Ramos (cell line): Measurements from ENCODE around the gene INPP5F.
"Not testable (repeated sequence)": the region's sequence is repeated elsewhere in the genome, so short reads cannot be mapped to it uniquely, and the experiment has no call there.

Experiments used
- in situ Hi-C: fragments of 300-500 bp; cut with MboI; formaldehyde crosslinking; loops from one replicate; pipeline ENCODE4 v1.14.3; 2022; ENCODE audit warnings: low sequenced_read_pairs; ENCODE audit not compliant: unreplicated experiment

Gene INPP5F

GRCh38 chr10:119852822-119853221 lies 127.0 kb downstream of the INPP5F start:
- in situ Hi-C loops = loop anchor here (10.0 kb wide), 2 partner anchors 158 to 658 kb away; no protein-coding TSS in a partner anchor

GRCh38 chr10:119853574-119853973 lies 127.7 kb downstream of the INPP5F start:
- in situ Hi-C loops = loop anchor here (10.0 kb wide), 2 partner anchors 159 to 659 kb away; no protein-coding TSS in a partner anchor

DNA sequence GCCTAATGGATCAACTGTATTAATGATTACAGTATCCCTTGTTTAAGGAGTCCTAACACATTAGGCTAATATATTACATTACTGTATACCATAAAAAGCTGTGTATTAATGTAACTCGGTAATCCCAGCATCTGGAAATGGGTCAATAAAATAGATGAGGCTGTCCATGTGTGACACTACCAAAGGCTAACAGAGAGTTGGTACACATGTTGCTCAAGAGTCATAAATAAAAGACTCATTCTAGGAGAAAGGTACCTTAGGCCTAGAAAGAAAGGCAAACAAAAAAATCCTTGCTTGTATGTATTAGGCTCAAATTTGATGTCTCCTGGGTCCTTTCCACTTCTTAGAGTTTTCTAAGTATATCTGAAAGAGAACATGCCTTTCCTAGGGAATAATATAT lies 132.2 kb downstream of the INPP5F start:
- in situ Hi-C loops = loop anchor here (10.0 kb wide), 2 partner anchors 163 to 663 kb away; no protein-coding TSS in a partner anchor

DNA sequence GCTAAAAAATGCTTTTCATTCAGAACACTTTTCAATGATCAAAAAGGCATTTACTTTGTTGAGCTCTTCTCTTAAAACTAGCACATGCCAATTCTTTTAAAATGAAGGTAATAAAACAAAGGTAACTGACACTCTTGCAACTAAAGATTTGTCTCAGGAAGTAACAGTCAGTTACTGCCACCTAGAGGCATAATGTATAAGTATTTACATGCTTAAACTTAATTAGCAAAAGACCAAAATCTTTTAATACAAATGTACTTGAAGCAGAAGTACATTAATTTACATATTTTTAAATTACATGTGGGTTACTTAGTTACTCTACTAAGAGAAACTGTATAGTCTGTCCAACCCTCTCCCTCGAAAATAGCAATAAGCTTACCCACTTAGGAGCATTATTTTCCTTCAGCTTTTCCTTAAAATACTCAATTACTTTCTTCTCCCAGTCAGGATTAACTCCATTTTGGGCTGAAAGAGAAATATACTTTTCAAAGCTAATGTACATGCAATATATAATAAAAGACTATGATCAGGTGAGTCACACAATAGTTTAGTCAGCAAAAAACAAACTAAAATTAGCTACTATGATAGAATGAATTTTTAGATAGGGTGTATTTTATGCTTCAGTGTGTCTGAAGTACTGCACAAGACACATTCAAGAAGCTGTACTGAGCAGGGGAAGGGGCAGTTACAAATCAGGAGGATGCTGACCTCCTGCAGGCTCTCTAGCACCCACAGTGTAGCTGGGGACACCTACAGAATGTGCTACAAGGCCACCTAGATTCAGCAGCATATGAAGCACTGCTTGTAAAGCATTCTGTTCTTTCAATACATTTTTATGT lies 133.8 kb downstream of the INPP5F start:
- in situ Hi-C loops = loop anchor here (10.0 kb wide), 2 partner anchors 165 to 665 kb away; no protein-coding TSS in a partner anchor

GRCh38 chr10:119860866-119861607 lies 135.2 kb downstream of the INPP5F start:
- in situ Hi-C loops = no loop called here

DNA sequence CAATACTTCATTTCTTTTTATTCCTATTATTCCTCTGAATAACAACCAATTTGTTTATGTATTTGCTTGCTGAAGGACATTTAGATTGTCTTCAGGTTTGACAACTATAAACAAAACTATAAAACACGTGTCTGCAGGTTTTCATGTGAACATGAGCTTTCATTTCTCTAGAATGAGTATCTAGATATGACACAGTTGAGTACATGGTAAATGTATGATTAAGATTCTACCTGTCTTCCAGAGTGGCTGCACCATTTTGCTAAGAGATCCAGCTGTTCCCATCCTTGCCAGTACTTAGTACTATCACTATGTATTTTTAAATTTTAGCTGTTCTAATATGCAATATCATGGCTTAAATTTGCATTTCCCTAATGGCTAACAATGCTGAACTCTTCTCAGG lies 136.7 kb downstream of the INPP5F start:
- in situ Hi-C loops = no loop called here

GRCh38 chr10:119863951-119864565 lies 138.2 kb downstream of the INPP5F start:
- in situ Hi-C loops = no loop called here

- in situ Hi-C loops = no loop called here
Observed at GRCh38 chr10:119865699-119866240, 139.9 kb downstream of the INPP5F start.

- in situ Hi-C loops = no loop called here
Observed at GRCh38 chr10:119867317-119867716, 141.5 kb downstream of the INPP5F start.

GRCh38 chr10:119869398-119869797 lies 143.5 kb downstream of the INPP5F start:
- in situ Hi-C loops = not testable (repeated sequence)

DNA sequence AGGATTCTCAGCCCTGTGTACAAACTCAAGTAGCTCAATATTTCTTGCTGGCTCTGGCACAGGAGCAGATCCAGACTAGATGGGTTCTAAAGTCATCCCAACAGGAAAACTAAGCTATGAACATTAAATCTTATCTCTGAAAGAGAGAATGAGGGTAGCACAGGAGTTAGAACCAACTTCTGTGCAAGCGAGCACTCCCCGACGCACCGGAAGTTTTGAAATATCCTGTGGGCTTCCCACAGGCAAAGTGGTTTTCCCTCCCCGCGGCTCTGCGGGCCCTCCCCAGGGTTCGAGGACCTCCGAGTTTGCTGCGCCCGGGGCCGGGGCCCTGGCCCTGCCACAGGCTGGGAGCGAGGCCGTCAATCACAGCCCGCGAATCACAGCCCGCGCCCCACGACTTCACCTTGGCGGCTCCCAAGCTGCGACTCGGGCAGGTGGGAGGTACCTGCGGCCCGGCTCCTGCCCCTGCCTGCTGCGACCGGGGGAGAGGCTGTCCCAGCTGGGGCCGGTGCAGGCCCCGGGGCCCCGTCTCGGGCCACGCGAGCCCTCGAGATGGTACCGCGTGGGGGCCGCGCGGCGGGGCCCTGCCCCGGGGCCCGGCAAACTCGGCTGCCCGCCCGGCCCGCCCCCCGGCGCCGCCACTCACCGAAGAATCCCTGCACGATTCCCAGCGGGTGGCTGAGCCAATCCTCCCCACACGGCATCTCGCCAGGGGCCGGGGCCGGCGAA lies 146.2 kb downstream of the INPP5F start:
- in situ Hi-C loops = no loop called here

DNA sequence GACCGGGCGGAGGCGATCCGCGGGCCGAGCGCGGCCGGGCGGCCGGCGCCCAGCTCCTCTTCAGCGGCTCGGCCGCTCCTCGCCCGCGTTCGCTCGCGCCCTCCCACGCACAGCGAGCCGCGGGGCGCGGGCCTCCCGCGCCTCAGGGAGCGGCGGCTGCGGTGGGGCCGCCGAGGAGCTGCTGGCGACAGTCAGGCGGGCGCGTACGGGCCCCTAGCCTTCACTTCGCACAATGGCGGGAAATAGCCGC lies 146.7 kb downstream of the INPP5F start, which contains the start of gene MCMBP:
MCMBP (minus strand) TSS at position 234 of the 250 bp plus-strand sequence. CDS start 259 bp downstream, outside the sequence.
- in situ Hi-C loops = no loop called here

GRCh38 chr10:119872860-119873681 lies 147.2 kb downstream of the INPP5F start:
- in situ Hi-C loops = no loop called here

GRCh38 chr10:119878524-119878923 lies 152.7 kb downstream of the INPP5F start:
- in situ Hi-C loops = no loop called here
